GM21825 (cell line): ENCODE results near the gene LRRN4.

Experiments
- ATAC-seq: cut with Tn5 transposase; IDR thresholded peaks from one replicate; pipeline ENCODE4 v1.9.1; 2021; ENCODE audit warnings: mild to moderate bottlenecking, moderate library complexity; ENCODE audit not compliant: unreplicated experiment

The LRRN4 gene

GRCh38 chr20:6053776-6054688, at the start of gene LRRN4:
TSS of gene LRRN4 (minus strand) at chr20:6054060. CDS start at chr20:6052799, 1,261 bp downstream.
- ATAC-seq: no peak

- ATAC-seq: no peak
Measured at GRCh38 chr20:6103301-6103700, 49.4 kb upstream of the LRRN4 start.

DNA sequence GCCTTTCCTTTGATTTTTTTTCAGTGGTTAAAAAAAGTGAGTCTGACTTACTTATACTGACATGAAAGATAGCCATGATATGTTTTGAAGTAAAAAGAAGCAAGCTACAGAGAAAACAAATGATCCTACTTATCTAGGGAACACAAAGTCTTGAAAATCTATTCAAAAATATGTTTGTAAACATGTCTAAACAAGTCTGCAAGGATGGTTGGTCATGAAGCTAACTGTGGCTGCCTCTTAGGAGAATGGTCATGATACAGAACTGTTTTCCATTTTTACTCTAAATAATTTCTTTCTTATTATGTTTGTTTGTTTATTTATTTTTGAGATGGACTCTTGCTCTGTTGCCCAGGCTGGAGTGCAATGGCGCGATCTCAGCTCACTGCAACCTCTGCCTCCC, 47.5 kb upstream of the LRRN4 start:
- no peak for ATAC-seq

- no peak for ATAC-seq
Measured at GRCh38 chr20:6100246-6100645, 46.4 kb upstream of the LRRN4 start.

DNA sequence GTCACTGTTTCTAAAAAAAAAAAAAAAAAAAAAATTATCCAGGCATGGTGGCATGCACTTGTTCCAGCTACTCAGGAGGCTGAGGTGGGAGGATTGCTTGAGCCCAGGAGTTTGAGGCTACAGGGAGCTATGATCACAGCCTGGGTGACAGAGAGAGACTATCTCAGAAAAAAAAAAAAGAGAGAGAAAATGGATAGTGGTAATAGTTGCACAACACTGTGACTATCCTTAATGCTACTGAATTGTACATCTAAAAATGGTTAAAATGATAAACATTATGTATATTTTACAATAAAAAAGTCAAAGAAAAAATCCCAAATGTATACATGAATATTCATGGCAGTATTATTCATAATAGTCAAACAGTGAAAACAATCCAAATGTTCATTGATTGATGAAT, 46.0 kb upstream of the LRRN4 start:
- no peak for ATAC-seq

GRCh38 chr20:6095409-6095808, 41.5 kb upstream of the LRRN4 start:
- no peak for ATAC-seq

- ATAC-seq: no peak
Measured at GRCh38 chr20:6094565-6094964, 40.7 kb upstream of the LRRN4 start.

DNA sequence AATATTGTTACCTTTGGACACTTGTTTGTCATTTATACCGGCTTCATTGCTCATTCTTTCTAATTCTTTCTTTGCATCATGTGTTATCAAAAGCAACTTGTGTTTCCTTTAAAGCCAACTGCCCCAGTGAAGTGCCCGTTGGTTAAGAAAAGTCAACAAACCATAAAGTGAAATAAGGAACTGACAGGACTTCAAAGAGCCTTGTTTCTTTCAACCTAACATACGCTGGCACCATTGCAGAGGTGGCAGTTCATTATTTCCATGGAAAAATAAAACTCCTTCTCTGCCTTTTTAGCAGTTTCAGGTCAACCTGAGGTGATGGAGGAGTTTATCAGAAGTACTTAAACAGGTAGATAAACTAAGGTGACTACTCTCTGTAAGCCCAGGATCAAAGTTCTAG, 40.2 kb upstream of the LRRN4 start:
- ATAC-seq: no peak

DNA sequence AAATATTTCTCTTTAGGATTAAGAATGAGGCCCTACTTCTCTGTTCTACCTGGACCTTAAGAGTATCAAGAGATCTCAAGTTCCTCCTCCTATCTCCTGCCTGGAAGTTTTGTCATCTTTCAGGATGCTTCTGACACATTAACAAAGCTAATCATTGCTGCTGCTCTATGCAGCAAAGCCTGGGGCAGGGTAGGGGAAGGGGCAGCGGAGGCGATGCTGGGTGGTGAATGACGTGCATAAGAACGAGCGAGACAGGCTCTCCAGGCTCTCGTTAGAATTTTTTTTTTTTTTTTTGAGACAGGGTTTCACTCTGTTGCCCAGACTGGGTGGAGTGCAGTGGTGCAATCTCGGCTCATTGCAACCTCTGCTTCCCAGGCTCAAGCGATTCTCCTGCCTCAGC, 37.8 kb upstream of the LRRN4 start:
- ATAC-seq: no peak

DNA sequence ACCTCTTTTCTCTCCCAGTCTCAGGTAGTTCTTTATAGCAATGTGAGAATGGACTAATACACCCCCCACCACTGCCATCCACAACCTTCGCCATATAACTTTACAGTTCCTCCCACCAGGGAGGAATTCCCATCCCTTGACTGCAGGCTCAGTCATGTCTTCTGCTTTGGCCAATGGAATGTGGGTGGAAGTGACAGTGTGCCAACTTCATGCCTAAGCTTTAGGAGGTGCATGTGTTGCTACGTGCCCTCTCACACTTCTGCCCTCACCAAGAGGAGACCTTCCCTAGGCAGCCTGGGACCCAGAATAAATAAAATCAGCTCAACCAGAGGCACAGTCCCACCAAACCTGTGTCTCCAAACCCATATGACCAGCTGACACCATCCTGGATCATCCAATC, 33.0 kb upstream of the LRRN4 start:
- ATAC-seq: no peak

DNA sequence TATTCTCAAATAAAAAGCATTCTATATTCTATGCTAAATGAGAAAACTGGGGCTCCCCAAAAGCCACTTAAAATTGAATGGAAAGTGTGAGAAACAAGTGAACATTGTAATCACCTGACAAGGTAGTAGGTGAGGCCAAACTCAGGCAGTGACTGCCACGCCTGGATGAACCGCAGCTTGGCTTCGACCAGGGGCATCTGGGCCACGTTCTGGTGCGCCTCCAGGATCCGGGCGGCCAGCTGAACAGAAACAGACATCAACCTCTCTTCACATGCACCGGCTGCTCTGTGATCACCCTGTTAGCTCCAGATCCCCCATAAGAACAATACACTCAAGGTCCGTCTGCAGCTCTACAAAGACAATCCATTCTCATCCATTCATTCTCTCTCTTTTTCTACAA, 30.1 kb upstream of the LRRN4 start:
- no peak for ATAC-seq

GRCh38 chr20:6081236-6081635, 27.4 kb upstream of the LRRN4 start:
- no peak for ATAC-seq

GRCh38 chr20:6079016-6079415, 25.2 kb upstream of the LRRN4 start:
- no peak for ATAC-seq

DNA sequence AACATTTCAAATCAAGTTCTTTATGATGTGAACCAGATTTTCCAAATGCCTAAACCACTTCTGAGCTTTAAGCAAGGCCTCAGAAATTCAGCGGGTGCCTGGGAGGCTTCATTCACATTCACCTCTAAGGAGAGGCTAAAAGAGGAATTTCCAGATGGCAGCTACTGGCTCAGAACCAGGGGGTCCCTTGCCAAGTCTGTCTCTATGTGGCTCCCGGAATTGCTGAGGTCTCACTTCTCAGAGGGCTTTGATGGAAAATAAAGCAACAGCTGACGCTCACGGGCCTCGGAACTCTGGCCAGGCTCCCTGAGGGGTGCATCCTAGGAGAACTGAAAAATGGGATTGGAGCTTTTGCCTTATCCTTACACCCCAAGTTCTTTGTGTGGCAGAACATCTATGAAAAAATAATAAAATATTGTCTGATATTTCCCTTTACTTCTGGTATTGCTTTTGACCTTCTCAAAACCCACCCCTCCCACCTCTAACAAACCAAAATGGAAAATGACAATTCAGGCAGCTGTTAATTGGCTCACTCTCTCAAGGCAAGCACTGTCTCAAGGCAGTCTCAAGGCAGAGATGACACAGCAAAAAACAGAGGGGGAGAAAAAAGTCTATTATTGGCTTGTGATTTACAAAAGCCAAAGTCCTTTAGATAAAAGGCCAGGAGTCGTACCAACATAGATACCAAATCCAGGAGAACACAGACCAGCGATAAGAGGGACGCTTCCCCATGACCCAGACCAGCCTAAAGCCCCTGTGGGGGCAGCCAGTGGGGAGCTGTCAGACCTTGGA, 21.8 kb upstream of the LRRN4 start:
- no peak for ATAC-seq

DNA sequence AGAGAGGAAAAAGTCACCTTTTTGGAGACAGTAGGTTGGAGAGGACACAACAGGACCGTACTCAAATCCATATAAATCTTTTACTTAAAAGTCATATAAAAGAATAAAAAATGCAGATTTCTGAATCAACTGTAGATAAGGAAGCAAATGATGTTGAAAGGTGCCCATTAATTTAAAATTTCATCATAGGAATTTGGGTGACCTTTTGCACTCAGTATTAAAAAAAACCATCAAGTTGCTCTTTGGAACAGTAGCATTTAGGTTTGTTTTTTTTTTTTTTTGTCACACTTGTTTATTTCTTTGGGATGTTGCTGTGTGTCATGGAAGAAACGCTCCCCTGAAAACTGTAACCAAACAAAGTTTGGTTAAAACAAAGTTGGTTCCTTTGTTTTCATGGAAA, 20.9 kb upstream of the LRRN4 start:
- no peak for ATAC-seq

- ATAC-seq: peak; percentile 88
Measured at GRCh38 chr20:6074145-6074561, 20.3 kb upstream of the LRRN4 start.

DNA sequence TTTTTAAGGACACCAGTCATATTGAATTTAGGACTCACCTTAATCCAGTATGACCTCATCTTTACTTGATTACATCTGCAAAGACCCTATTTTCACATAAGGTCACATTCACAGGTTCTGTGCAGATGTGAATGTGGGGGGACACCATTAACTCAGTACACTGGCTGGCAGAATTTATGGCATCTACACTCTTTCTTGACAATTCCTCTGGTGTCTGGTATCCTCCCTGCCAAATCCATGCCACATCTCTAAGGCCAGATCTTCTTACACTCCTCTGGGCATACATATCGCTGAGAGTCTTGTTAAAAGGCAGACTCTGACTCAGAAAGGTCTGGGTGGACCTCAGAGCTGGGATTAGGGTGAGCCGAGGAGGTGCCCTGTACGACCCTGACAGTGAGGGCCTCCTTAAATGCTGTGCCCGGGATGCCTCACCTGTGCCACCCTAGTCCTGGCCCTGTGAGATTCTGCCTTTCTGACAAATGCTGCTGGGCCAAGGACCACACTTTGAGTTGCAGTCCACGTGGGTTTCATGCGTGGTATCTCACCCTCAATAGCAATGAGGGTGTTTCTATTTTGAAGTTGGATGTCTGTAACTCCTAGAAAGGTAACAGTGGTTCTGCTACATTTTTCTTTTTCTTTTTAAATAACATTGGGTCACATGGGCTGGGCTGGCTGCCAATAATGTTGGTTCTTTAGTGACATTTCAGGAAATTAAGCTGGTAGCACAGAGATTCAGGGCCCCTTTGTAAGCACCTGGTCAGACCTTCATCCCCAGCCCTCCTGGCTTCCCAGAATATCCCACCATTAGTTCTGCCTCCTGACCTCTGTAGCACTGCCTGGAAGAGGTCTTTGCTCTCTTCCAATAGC, 17.2 kb upstream of the LRRN4 start:
- no peak for ATAC-seq

- ATAC-seq: no peak
Measured at GRCh38 chr20:6069669-6070068, 15.8 kb upstream of the LRRN4 start.

GRCh38 chr20:6067763-6068318, 14.0 kb upstream of the LRRN4 start:
- ATAC-seq: no peak

DNA sequence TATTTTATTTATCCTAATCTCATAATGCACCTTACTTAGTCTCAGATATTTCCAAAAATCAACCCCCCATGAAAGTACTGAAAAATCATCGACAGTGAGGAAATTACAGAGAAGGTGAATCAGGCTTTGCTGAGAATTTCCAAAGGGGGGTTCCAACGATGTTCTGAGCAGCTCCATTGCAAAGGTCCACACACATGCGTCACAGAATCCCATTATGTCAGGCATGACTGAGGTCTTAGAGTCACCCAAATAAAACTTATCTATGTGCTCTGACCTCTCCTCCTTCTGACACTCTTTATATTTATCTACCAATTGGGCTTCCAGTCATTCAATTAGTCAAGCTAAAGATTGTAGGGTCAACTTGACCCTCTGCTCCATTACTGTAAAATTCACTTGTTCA, 12.7 kb upstream of the LRRN4 start:
- ATAC-seq: no peak

DNA sequence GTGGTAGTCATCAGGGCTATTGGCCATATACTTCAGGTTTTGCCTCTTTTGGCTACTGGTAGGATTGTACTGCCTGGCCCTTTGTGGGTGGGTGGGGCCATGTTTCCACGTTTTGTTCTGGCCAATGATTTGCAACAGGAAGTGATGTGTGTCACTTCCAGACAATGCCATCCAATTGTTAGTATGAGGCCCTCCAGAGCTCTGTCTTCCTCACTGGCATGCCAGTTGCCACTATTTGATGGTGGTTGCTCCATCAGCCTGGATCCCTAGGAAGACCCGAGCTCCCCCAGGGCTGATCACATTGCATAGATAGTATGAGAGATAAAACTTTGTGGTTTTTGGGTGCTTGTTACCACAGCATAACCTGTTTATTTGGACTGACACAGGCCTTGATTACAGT, 7.7 kb upstream of the LRRN4 start:
- no peak for ATAC-seq
